ENCODE results near the gene SNX9.

The SNX9 gene

GRCh38 chr6:157855325-157855724 lies 32.3 kb downstream of the SNX9 start:
- no peak for TF ChIP-seq CTCF (conservative IDR thresholded peaks at IDR 0.05)
- peak overlapping the region; percentile 40; the same call in 1 of the 2 replicates for H3K27ac ChIP-seq

- H3K27ac ChIP-seq, result peak overlapping the region; percentile 40; the same call in 1 of the 2 replicates
Observed at GRCh38 chr6:157855804-157856203, 32.8 kb downstream of the SNX9 start.

GRCh38 chr6:157858664-157859063 lies 35.6 kb downstream of the SNX9 start:
- peak overlapping the region; percentile 67; the same call in 1 of the 2 replicates for H3K27ac ChIP-seq

- peak overlapping the region; percentile 67 for H3K27ac ChIP-seq
Observed at GRCh38 chr6:157859775-157860504, 36.9 kb downstream of the SNX9 start.

GRCh38 chr6:157860505-157860991 lies 37.5 kb downstream of the SNX9 start:
- no peak for TF ChIP-seq CTCF (conservative IDR thresholded peaks at IDR 0.05)
- peak overlapping the region; percentile 67 for H3K27ac ChIP-seq

More at GRCh38 chr6:157859775-157860504, 36.9 kb downstream of the SNX9 start:
- TF ChIP-seq CTCF (conservative IDR thresholded peaks at IDR 0.05), result no peak

- no peak for TF ChIP-seq CTCF (conservative IDR thresholded peaks at IDR 0.05)
- H3K27ac ChIP-seq, result peak overlapping the region; percentile 67
Observed at GRCh38 chr6:157861184-157861583, 38.1 kb downstream of the SNX9 start.

GRCh38 chr6:157861814-157862213 lies 38.8 kb downstream of the SNX9 start:
- no peak overlapping the region for H3K27ac ChIP-seq
- TF ChIP-seq CTCF (conservative IDR thresholded peaks at IDR 0.05), result no peak

GRCh38 chr6:157862706-157863105 lies 39.7 kb downstream of the SNX9 start:
- no peak for TF ChIP-seq CTCF (conservative IDR thresholded peaks at IDR 0.05)
- no peak overlapping the region for H3K27ac ChIP-seq

Measured in VCaP (cell line).